GM20431 (cell line): ENCODE measurements around the gene ABCA3.

Experiments used
- in situ Hi-C: fragments of 300-500 bp; cut with MseI, MboI; formaldehyde crosslinking; loops from one replicate; pipeline ENCODE4 v1.15.0; 2020; ENCODE audit warnings: low sequenced_read_pairs; ENCODE audit not compliant: unreplicated experiment

The ABCA3 gene

GRCh38 chr16:2284001-2284770, 56.3 kb downstream of the ABCA3 start:
- in situ Hi-C loops, result no loop called here

DNA sequence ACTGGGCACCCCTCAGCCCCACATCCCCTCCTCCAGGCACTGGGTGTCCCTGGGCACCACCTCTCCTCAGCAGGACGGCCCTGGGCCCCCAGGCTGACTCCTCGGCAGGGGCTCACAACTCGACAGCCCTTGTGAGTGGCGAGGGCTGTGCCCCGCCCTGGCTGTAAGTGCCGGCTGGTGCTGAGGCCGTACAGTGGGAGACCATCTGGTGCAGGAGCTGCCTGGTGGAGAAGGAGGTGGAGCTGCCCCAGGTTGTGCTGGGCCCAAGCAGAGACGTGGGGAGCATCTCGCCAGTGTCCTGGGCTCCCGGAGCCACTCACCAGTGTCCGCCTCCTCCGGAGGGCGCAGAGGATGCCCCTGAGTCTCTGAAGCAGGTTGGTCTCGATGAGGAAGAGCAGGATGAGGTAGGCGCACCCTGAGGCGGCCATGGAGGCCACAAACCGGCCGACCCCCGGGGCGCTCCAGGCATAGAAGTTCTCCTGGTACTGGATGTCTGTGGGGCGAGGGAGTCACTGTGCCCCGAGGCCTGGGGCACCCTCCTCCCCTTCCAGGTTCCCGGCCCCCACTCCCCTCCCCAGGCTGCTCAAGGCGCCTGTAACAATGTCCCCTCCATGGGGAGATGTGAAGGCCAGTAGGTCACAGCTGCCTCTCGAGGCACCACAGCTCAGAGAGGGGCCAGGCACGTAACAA, 57.5 kb downstream of the ABCA3 start:
- in situ Hi-C loops, result no loop called here

DNA sequence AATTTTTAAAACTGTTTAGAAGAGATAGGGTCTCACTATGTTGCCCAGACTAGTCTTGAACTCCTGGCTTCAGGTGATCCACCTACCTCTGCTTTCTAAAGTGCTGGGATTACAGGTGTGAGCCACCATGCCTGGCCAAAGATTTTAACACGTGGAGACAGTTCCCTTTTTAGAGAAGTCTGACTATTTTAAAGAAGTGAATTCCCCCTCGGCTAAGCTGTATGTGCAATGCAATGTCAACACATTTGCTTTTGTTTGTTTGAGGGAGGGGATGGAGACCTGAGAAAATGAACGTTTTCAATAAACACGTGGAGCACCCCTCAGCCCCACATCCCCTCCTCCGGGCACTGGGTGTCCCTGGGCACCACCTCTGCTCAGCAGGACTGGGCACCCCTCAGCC, 58.3 kb downstream of the ABCA3 start:
- in situ Hi-C loops, result no loop called here

DNA sequence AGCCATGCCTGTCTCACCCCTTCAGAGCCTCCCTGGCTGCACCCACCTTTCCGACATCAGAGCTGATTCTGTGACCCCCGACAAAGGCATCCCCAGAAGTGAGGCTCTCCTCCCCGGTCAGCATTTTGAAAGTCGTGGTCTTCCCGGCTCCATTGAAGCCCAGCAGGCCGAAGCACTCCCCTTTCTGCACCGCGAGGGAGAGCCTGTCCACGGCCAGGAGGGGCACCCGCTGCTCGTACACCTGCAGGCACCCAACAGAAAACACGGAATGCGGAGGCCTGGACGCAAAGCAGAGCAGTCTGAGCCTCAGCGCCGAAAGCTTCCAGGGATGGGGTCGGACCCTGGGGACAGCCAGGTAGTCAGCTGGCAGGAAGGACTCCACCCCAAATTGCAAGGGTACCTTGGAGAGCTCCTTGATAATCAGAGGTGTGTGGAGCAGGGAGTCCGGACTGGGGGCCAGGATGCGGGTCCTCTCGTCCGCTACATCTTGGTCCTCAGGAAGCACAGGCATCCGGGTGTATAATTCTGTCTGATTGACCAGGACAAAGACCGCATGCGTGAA, 59.5 kb downstream of the ABCA3 start:
- in situ Hi-C loops, result no loop called here

DNA sequence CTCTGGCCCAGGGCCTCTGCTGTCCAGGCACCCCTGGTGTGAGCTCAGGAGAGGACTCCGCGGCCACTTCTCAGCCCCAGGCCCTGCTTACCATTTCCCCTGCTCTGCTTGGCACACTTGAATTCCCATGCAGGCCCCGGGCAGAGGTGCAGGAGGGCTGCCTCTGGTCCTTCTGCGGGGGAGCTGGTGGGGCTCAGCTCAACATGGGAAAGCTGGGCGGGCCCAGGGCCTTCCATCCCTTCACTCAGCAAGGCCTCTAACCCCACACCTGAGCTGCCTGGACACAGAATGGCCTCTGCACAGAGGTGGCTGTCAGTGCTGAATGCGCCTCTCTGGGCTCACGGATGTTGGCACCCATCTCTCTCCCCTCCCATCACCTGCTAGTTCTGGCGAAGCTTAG, 60.1 kb downstream of the ABCA3 start:
- in situ Hi-C loops, result no loop called here

GRCh38 chr16:2278956-2279800, 61.4 kb downstream of the ABCA3 start:
- in situ Hi-C loops, result no loop called here

DNA sequence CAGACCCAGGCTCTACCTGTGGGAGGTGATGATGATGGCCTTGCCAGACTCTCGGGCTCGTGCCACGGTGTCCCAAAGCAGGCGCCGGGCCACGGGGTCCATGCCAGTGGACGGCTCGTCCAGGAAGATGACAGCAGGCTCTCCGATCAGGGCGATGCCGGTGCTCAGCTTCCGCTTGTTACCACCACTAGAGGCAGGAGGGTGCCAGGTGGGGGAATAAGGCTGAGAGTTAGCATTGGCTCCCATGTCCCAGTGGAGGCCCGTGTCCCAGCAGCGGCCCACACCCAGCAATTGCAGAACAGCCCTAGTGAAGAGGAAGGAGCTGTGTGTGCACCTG, 62.3 kb downstream of the ABCA3 start:
- in situ Hi-C loops, result no loop called here

DNA sequence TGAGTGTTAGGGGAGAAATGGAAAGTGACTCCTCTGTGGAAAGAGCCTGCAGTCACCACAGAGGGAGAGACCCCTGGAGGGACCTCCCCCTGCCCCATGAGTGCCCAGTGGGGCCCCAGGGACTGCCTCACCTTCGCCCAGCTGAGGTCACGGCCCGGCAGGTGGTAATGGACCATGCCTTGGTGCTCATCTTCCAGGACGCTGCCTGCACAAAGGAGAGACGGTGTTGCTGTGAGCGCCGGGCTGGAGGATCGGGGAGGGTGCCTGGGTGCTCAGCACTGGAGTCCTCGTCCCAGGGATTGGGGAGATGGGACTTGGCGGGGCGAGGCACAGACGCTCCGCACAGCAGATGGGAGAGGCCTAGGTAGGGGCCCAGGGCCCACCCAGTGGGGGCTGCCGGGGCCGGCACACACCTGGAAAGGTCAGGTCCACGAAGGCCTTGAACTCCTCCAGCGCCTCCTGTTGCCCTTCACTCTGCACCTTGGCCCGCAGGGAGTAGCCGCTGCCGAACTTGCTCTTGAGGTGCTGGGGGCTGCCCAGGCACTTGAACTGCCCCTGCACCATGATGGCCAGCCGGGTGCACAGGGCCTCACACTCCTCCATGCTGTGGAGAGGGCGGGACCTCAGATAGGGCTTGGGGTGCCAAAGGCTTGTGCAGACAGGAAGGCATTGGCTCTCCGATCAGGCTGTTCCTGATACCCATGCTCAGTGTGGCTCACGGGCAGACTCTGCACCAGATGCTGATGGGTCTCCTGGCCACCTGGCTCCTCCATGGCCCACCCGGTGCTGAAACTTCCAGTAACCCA, 62.9 kb downstream of the ABCA3 start:
- in situ Hi-C loops, result no loop called here

DNA sequence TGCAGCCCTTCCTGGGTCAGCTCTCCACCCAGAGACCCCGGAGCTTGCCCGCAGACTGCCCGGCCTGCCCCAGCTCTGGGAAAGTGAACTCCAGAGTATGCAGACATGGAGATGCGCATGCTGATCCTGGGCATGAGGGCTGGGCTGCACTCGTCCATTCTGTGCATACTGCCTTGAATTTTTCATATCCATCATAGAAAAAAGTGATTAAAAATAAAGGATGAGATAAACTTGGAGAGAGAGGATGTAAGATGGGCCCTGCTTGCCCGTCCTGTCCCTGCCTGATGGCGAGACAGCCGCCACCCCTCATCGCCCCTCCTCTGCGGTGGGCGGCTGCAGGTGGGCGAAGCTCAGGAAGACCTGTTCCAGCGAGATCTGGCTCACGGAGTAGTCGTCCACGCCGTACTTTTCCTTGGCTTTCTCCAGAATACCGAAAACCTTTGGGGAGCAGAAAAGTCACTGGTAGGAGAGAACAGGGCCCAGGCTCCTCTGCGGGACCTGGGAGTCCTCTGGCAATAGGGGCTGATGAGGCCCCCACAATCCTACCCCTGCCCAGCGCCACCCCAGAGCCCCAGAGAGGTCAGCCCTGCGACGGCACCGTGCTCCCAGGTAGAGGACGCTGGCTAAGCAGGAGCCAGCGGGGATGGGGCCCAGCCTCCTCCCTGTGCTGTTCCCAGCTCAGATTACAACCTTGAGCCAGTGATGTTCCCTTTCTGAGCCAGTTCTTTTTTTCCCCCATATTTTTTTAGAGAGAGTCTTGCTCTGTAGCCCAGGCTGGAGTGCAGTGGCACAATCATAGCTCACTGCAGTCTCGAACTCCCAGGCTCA, 63.9 kb downstream of the ABCA3 start:
- in situ Hi-C loops, result no loop called here

GRCh38 chr16:2275476-2276367, 64.8 kb downstream of the ABCA3 start:
- in situ Hi-C loops, result no loop called here

DNA sequence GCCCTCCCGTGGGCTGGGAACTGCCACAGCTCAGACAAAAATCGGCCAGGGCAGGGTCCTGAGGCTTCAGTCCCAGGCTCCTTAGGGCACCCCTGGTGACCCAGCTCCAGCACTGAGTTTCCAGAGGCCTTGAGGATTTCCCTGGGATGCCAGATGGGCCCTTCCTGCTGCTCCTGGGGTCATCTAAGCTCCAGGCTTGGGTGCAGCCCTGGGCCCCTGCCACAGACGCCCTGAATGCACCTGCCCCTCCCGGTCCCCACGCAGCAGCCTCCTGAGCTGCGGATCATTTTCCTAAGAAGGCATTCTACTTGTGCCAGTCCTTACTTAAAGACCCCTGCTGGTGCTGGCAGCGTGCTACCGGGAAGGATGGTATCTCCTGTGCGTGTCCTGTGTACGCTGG, 66.6 kb downstream of the ABCA3 start:
- in situ Hi-C loops, result no loop called here

GRCh38 chr16:2273484-2273883, 67.0 kb downstream of the ABCA3 start:
- in situ Hi-C loops, result no loop called here

DNA sequence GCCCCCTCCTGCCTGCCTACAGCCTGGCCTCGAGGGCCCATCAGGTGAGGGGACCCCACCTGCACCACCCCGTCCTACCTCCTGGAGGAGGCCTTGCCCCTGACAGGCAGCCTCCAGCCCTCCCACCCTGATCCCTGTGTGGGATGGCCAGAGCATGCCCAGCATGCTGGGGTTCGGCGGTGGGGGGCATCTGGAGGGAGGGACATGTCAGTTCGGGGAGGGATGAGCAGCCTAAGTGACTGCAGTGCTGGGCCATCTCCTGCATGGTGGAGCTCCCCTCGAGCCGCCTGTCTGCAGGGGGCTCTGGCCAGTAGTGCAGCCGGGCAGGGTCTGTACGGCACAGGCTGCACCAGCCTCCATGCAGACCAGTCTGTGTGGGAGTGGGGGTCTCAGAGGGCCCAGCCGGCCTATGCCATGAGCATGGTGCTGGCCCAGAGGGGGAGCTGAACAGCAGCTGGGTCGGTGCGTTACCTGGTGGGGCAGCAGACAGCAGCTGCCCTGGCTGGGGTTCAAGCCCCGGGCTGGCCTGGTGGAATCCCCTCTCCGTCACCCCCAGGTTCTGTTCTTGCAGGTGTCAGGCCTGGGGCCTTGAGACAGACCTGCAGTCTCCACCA, 68.6 kb downstream of the ABCA3 start:
- in situ Hi-C loops, result no loop called here

DNA sequence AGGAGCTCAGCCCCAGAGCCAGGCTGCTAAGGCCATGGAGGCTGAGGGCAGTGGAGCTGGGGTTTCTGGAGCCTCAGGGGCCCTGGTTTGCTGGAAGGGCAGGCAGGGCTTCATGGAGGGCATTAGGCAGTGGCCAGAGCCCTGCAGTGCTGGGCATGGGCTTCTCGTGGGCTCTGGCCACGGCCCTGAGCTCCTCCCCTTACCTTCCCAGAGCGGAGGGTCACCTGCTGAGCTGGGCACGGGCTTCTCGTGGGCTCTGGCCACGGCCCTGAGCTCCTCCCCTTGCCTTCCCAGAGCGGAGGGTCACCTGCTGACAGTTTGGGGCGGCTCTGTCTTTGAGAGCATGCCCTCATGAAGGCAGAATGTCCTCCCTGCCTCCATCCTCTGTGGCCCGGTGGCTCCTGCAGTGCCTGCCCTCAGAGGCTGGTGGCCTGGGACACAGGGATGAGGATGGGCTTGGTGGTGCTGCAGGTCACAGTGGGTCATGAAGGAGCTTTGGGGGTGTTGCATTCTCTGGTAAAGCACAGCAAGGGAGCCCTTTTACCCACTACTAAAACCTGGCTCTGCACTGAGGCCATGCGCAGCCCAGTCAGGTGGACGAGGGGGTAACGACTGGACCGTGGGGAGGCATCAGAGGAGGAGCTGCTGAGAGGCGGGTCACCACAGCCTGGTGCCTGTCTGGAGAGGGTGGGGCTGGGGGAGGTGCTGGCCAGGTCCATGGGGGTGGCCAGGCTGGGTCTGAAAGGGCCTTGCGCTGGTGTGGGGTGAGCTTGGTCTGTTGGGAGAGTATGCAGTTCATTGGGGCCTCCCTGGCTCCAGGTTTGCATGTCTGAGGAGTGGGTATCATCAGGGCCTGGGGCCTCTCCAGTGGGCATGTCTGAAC, 69.7 kb downstream of the ABCA3 start:
- in situ Hi-C loops, result no loop called here

- in situ Hi-C loops, result no loop called here
These were observed 70.5 kb downstream of the ABCA3 start for GRCh38 chr16:2270070-2270462.

DNA sequence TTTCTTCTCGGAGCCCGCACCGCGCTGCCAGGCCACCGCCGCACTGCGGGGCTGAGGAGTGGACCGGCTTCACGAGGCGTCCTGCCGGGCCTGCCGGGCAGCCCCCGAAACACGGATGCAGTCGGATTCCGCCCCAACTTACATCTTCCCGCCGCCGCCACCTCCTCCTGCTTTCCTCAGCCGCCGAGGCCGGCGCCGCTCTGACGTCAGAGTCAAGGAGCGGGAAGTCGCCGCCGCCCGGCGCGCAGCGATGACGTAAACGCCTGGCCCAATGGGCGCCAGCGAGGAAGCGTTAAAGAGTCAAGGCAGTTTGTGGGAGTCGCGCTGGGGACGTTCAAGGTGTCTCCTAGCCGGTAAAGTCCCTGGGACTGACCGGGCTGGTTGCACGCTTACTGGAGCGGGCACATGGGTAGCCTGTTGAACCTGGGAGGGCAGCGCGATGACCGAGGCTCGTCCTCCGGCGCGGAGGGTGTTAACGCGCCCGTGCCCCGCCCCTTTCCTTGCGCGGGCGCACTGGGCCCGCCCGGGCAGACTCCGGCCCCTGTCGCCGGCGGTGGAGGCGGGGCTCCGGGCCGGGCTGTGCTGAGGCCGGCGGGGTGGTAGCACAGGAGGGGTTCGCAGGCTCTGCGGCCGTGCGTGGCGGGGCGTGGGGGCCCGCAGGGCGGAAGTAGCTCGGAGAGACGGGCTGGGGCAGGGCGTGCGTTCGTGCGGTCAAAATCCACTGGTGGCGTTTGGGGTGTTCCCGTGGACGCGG, 72.4 kb downstream of the ABCA3 start, which contains the start of gene RNPS1:
Gene RNPS1 (minus strand): TSS at position 214 of the 754 bp plus-strand sequence. CDS start 3,483 bp downstream, outside the sequence.
- in situ Hi-C loops, result no loop called here
